ENCODE measurements around the gene DELE1. TPM values are rescaled to one million over a fixed set of nuclear protein-coding genes. Genes with fewer than 3 reads are reported as not detected.

DELE1 gene
- total and polyA plus RNA-seq, 8 donors: 29.2 to 100 (median 71.7) TPM

- 71 to 91% (median 85%) methylated on average over 7 to 8 of the region's 8 CpGs for WGBS, 5 donors
- no peaks in the 10 kb centered on the region for H3K9me3 ChIP-seq
- TF ChIP-seq POLR2A (IDR thresholded peaks at IDR 0.05) (no peak), CTCF (IDR thresholded peaks at IDR 0.05) (no peak), EP300 (IDR thresholded peaks at IDR 0.05) (no peak), POLR2AphosphoS5 (IDR thresholded peaks at IDR 0.05) (no peak)
- intact Hi-C loops (cut with DNase I; ENCODE audit: low total_unique reads): no loop called here
- H3K4me1 ChIP-seq: peaks cover 7 to 34% (median 19%) of the 10 kb centered on the region in 4 donors
- peaks cover 60 to 84% (median 84%) of the 10 kb centered on the region in 4 donors for H3K36me3 ChIP-seq
- H3K4me3 ChIP-seq: no peak overlapping the region
- no peak for DNase-seq
- H3K27ac ChIP-seq: no peak overlapping the region
- H3K27me3 ChIP-seq: no peaks in the 10 kb centered on the region
Observed at GRCh38 chr5:141928051-141928450, 4.4 kb downstream of the DELE1 start.

DNA sequence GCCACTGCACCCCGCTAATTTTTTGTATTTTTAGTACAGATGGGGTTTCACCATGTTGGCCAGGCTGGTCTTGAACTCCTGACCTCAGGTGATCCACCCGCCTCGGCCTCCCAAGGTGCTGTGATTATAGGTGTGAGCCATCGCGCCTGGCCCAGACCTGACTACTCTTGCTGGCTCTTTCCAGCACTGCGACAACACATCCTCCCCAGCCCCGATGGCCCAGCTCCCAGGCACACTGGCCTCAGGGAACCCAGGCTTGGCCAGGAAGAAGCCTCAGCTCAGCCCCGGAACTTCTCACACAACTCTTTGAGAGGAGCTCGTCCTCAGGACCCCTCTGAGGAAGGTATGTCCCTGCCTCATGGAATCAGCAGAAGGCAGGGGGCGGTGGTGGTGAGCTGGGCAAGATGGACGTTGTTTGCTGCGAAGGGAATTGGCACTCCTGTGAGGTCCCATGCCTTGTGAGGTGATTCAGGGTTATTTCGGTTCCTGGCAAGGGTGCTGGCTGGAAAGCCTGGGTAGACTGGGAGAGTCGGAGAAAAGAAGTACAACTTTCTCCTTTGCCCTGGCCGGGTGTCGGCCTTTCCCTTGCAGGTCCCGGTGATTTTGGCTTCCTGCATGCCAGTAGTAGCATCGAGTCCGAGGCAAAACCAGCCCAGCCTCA, 5.9 kb downstream of the DELE1 start:
- TF ChIP-seq CTCF (IDR thresholded peaks at IDR 0.05) (no peak), POLR2A (IDR thresholded peaks at IDR 0.05) (no peak)
- H3K4me3 ChIP-seq: no peak overlapping the region
- no peak overlapping the region for H3K27ac ChIP-seq
- peaks cover 72 to 99% (median 98%) of the 10 kb centered on the region in 4 donors for H3K36me3 ChIP-seq
- H3K9me3 ChIP-seq: no peaks in the 10 kb centered on the region
- 92 to 96% (median 94%) methylated on average over 17 to 19 of the region's 19 CpGs for WGBS, 5 donors
- intact Hi-C loops (cut with DNase I; ENCODE audit: low total_unique reads): no loop called here
- H3K27me3 ChIP-seq: no peaks in the 10 kb centered on the region
- H3K4me1 ChIP-seq: peaks cover 2 to 26% (median 9%) of the 10 kb centered on the region in 4 donors
- DNase-seq: no peak

GRCh38 chr5:141931694-141932093, 8.0 kb downstream of the DELE1 start:
- Histone ChIP-seq H3K4me1 (peaks cover 0 to 5% (median 0%) of the 10 kb centered on the region in 4 donors), H3K9me3 (no peaks in the 10 kb centered on the region), H3K27me3 (no peaks in the 10 kb centered on the region), H3K36me3 (peaks cover 87 to 100% (median 100%) of the 10 kb centered on the region in 4 donors), H3K4me3 (no peak overlapping the region), H3K27ac (no peak overlapping the region)
- WGBS, 5 donors: 90 to 93% (median 92%) methylated on average over 5 of the region's 5 CpGs
- TF ChIP-seq POLR2AphosphoS5 (IDR thresholded peaks at IDR 0.05) (no peak), POLR2A (IDR thresholded peaks at IDR 0.05) (no peak), EP300 (IDR thresholded peaks at IDR 0.05) (no peak)
- intact Hi-C loops (cut with DNase I; ENCODE audit: low total_unique reads): no loop called here
- no peak for DNase-seq

- H3K36me3 ChIP-seq: peaks cover 88 to 100% (median 100%) of the 10 kb centered on the region in 4 donors
- TF ChIP-seq POLR2A (IDR thresholded peaks at IDR 0.05): no peak
- TF ChIP-seq EP300 (IDR thresholded peaks at IDR 0.05): no peak
- TF ChIP-seq CTCF (IDR thresholded peaks at IDR 0.05): no peak
- no peak for TF ChIP-seq POLR2AphosphoS5 (IDR thresholded peaks at IDR 0.05)
Observed at GRCh38 chr5:141933151-141933550, 9.5 kb downstream of the DELE1 start.

More at GRCh38 chr5:141933151-141933550, 9.5 kb downstream of the DELE1 start:
- DNase-seq: no peak
- H3K4me1 ChIP-seq: no peaks in the 10 kb centered on the region
- H3K4me3 ChIP-seq: no peak overlapping the region
- WGBS, 5 donors: 93 to 97% (median 97%) methylated on average over 7 of the region's 7 CpGs
- H3K27ac ChIP-seq: no peak overlapping the region
- no peaks in the 10 kb centered on the region for H3K27me3 ChIP-seq
- no peaks in the 10 kb centered on the region for H3K9me3 ChIP-seq
- intact Hi-C loops (cut with DNase I; ENCODE audit: low total_unique reads): no loop called here

All from stomach (tissue), 9 donors.